Uterus (tissue), 2 donors: ENCODE measurements around the gene MYBL2.

Experiments used
- POLR2A ChIP-seq, 2 donors: fragments of 450-650 bp; IDR thresholded peaks; one replicate each; pipeline ENCODE4 v1.6.1; 2016; ENCODE audit warnings: antibody characterized with exemption in 2 of 2, mild to moderate bottlenecking in 1 of 2, moderate library complexity in 1 of 2
- TF ChIP-seq, protein P1 (sequence below), 4 experiments: fragments of 200-600 bp in 2 of 4; fragments of 450-650 bp in 2 of 4; sonication (generic) in 2 of 4; IDR thresholded peaks; one replicate each; pipeline ENCODE4 v1.5.1; 2016 to 2019; ENCODE audit warnings: antibody characterized with exemption in 4 of 4, mild to moderate bottlenecking in 2 of 4, moderate library complexity in 1 of 4

- TF ChIP-seq, protein P1, sequence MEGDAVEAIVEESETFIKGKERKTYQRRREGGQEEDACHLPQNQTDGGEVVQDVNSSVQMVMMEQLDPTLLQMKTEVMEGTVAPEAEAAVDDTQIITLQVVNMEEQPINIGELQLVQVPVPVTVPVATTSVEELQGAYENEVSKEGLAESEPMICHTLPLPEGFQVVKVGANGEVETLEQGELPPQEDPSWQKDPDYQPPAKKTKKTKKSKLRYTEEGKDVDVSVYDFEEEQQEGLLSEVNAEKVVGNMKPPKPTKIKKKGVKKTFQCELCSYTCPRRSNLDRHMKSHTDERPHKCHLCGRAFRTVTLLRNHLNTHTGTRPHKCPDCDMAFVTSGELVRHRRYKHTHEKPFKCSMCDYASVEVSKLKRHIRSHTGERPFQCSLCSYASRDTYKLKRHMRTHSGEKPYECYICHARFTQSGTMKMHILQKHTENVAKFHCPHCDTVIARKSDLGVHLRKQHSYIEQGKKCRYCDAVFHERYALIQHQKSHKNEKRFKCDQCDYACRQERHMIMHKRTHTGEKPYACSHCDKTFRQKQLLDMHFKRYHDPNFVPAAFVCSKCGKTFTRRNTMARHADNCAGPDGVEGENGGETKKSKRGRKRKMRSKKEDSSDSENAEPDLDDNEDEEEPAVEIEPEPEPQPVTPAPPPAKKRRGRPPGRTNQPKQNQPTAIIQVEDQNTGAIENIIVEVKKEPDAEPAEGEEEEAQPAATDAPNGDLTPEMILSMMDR (IDR thresholded peaks at IDR 0.05) = no peak
- TF ChIP-seq POLR2A (IDR thresholded peaks at IDR 0.05) = no peak
Measured at GRCh38 chr20:43670423-43670822, 3.5 kb downstream of the MYBL2 start.
